GM23338 (cell line): Measurements from ENCODE around the gene HS1BP3.

Experiments used
- CREB1 ChIP-seq: fragments of 250-450 bp; sonication (Bioruptor Pico); IDR thresholded peaks from 2 replicates; pipeline ENCODE4 v1.5.0; 2020; ENCODE audit warnings: low read depth, mild to moderate bottlenecking, moderate library complexity
- CTCF ChIP-seq, 2 experiments: fragments of 200-600 bp in 1 of 2; sonication (generic) in 1 of 2; conservative IDR thresholded peaks; 2 replicates each; pipeline versions ENCODE4 v1.5.1 to v1.6.1; 2016 to 2017; ENCODE audit warnings: antibody characterized with exemption in 2 of 2, low read depth in 2 of 2, mild to moderate bottlenecking in 2 of 2, moderate library complexity in 1 of 2
- ETS1 ChIP-seq: IDR thresholded peaks from 2 replicates; pipeline ENCODE4 v1.6.1; 2016; ENCODE audit warnings: antibody characterized with exemption
- EZH2 ChIP-seq: fragments of 200-600 bp; sonication (generic); IDR thresholded peaks from one replicate; pipeline ENCODE4 v1.8.0; 2017; ENCODE audit warnings: antibody characterized with exemption, mild to moderate bottlenecking, low read depth; ENCODE audit not compliant: unreplicated experiment
- EZH2phosphoT487 ChIP-seq: fragments of 200-600 bp; sonication (generic); IDR thresholded peaks from one replicate; pipeline ENCODE4 v1.8.1; 2018; ENCODE audit warnings: antibody characterized with exemption; ENCODE audit not compliant: unreplicated experiment
- JUNB ChIP-seq: IDR thresholded peaks from one replicate; pipeline ENCODE4 v1.6.1; 2016; ENCODE audit warnings: antibody characterized with exemption; ENCODE audit not compliant: unreplicated experiment
- NANOG ChIP-seq: IDR thresholded peaks from 2 replicates; pipeline ENCODE4 v1.6.1; 2016; ENCODE audit warnings: antibody characterized with exemption, borderline replicate concordance
- POLR2AphosphoS5 ChIP-seq: IDR thresholded peaks from 2 replicates; pipeline ENCODE4 v1.6.1; 2016; ENCODE audit warnings: antibody characterized with exemption, low read depth
- REST ChIP-seq: IDR thresholded peaks from one replicate; pipeline ENCODE4 v1.6.1; 2018; ENCODE audit warnings: antibody characterized with exemption; ENCODE audit not compliant: unreplicated experiment
- STAT1 ChIP-seq: IDR thresholded peaks from one replicate; pipeline ENCODE4 v1.6.1; 2016; ENCODE audit warnings: antibody characterized with exemption; ENCODE audit not compliant: unreplicated experiment
- ZNF114 ChIP-seq: fragments of 250-450 bp; sonication (Bioruptor Pico); IDR thresholded peaks from 2 replicates; pipeline ENCODE4 v1.5.0; 2020; ENCODE audit warnings: mild to moderate bottlenecking, moderate library complexity
- ZNF331 ChIP-seq: fragments of 250-450 bp; sonication (Bioruptor Pico); IDR thresholded peaks from 2 replicates; pipeline ENCODE4 v1.5.0; 2020; ENCODE audit warnings: low read depth, mild to moderate bottlenecking, moderate library complexity
- ZNF462 ChIP-seq: fragments of 250-450 bp; sonication (Bioruptor Pico); IDR thresholded peaks from 2 replicates; pipeline ENCODE4 v1.5.0; 2020; ENCODE audit warnings: mild to moderate bottlenecking, moderate library complexity

- TF ChIP-seq CTCF (conservative IDR thresholded peaks at IDR 0.05; ENCODE audit: low read depth in 2 of 2) (no peak), REST (no peak), EZH2 (no peak), POLR2AphosphoS5 (no peak), ZNF114 (CRISPR knock-in tag) (no peak), JUNB (no peak), CREB1 (CRISPR knock-in tag) (no peak), EZH2phosphoT487 (no peak), ZNF331 (CRISPR knock-in tag) (no peak), NANOG (no peak), ETS1 (no peak), STAT1 (no peak), ZNF462 (no peak)
Observed at GRCh38 chr2:20574423-20574911, 76.4 kb downstream of the HS1BP3 start.
